Ishikawa (cell line): ENCODE measurements around the gene LRATD1.

Experiments used
- CEBPB ChIP-seq: IDR thresholded peaks from 2 replicates; pipeline ENCODE4 v1.6.1; 2012
- NFIC ChIP-seq: IDR thresholded peaks from 2 replicates; pipeline ENCODE4 v1.6.1; 2012
- RAD21 ChIP-seq: IDR thresholded peaks from 2 replicates; pipeline ENCODE4 v1.6.1; 2012; ENCODE audit warnings: low read depth
- TAF1 ChIP-seq: IDR thresholded peaks from 2 replicates; pipeline ENCODE4 v1.6.1; 2012; ENCODE audit warnings: low read depth, mild to moderate bottlenecking
- YY1 ChIP-seq: IDR thresholded peaks from 2 replicates; pipeline ENCODE4 v1.6.1; 2012; ENCODE audit warnings: low read depth
- ZBTB7A ChIP-seq: IDR thresholded peaks from 2 replicates; pipeline ENCODE4 v1.6.1; 2012; ENCODE audit warnings: low read depth

GRCh38 chr2:14583059-14583458 is 49.5 kb upstream of the LRATD1 start:
- TF ChIP-seq ZBTB7A, result no peak
- no peak for TF ChIP-seq CEBPB
- TF ChIP-seq TAF1, result no peak
- TF ChIP-seq YY1, result no peak
- TF ChIP-seq NFIC, result no peak
- no peak for TF ChIP-seq RAD21
